GM12873 (cell line): ENCODE results near the gene NUAK2.

ENCODE experiments used
- CTCF ChIP-seq: IDR thresholded peaks from 2 replicates; pipeline ENCODE4 v1.5.1; 2012; ENCODE audit warnings: low read depth, mild to moderate bottlenecking, moderate library complexity, low read length, control low read depth; ENCODE audit not compliant: insufficient read depth; ENCODE audit errors: missing control alignments

The NUAK2 gene

GRCh38 chr1:205325334-205325884, 3.9 kb upstream of the NUAK2 start:
- TF ChIP-seq CTCF, result peak; percentile 87

- no peak for TF ChIP-seq CTCF
Measured at GRCh38 chr1:205324781-205325180, 3.2 kb upstream of the NUAK2 start.

GRCh38 chr1:205323794-205324193, 2.2 kb upstream of the NUAK2 start:
- no peak for TF ChIP-seq CTCF

GRCh38 chr1:205321959-205322283, 376 bp upstream of the NUAK2 start:
- no peak for TF ChIP-seq CTCF

- TF ChIP-seq CTCF, result no peak
Measured at GRCh38 chr1:205319081-205320018, 2.2 kb downstream of the NUAK2 start.

GRCh38 chr1:205318231-205318991, 3.1 kb downstream of the NUAK2 start:
- no peak for TF ChIP-seq CTCF

- TF ChIP-seq CTCF, result no peak
Measured at GRCh38 chr1:205317311-205317917, 4.1 kb downstream of the NUAK2 start.
